ENCODE measurements around the gene STRN.
"Not testable (repeated sequence)": the region's sequence is repeated elsewhere in the genome, so short reads cannot be mapped to it uniquely, and the experiment has no call there.

STRN gene

GRCh38 chr2:36906277-36906676 lies 60.1 kb downstream of the STRN start:
- no peak for DNase-seq

- no peak for DNase-seq
Observed at GRCh38 chr2:36904636-36905035, 61.7 kb downstream of the STRN start.

GRCh38 chr2:36902385-36903120 lies 63.8 kb downstream of the STRN start:
- no peak for DNase-seq

GRCh38 chr2:36892805-36893204 lies 73.5 kb downstream of the STRN start:
- no peak for DNase-seq

GRCh38 chr2:36889795-36890194 lies 76.5 kb downstream of the STRN start:
- no peak for DNase-seq

GRCh38 chr2:36887095-36887494 lies 79.2 kb downstream of the STRN start:
- DNase-seq, result not testable (repeated sequence)

- DNase-seq, result no peak
Observed at GRCh38 chr2:36886664-36887063, 79.7 kb downstream of the STRN start.

- no peak for DNase-seq
Observed at GRCh38 chr2:36885605-36886004, 80.7 kb downstream of the STRN start.

GRCh38 chr2:36882532-36882931 lies 83.8 kb downstream of the STRN start:
- DNase-seq, result no peak

- no peak for DNase-seq
Observed at GRCh38 chr2:36881816-36882215, 84.5 kb downstream of the STRN start.

- no peak for DNase-seq
Observed at GRCh38 chr2:36878429-36878828, 87.9 kb downstream of the STRN start.

- no peak for DNase-seq
Observed at GRCh38 chr2:36871068-36871707, 95.1 kb downstream of the STRN start.

GRCh38 chr2:36869606-36870005 lies 96.7 kb downstream of the STRN start:
- no peak for DNase-seq

- no peak for DNase-seq
Observed at GRCh38 chr2:36861896-36862295, 104.4 kb downstream of the STRN start.

- DNase-seq, result no peak
Observed at GRCh38 chr2:36859366-36859792, 107.0 kb downstream of the STRN start.

- no peak for DNase-seq
Observed at GRCh38 chr2:36858551-36859365, 107.6 kb downstream of the STRN start.

GRCh38 chr2:36857713-36858112 lies 108.6 kb downstream of the STRN start:
- DNase-seq, result no peak

GRCh38 chr2:36855429-36855828 lies 110.9 kb downstream of the STRN start:
- DNase-seq, result no peak

- DNase-seq, result no peak
Observed at GRCh38 chr2:36854241-36854640, 112.1 kb downstream of the STRN start.

GRCh38 chr2:36849265-36849664 lies 117.1 kb downstream of the STRN start:
- DNase-seq, result no peak

- no peak for DNase-seq
Observed at GRCh38 chr2:36843838-36844237, 122.5 kb downstream of the STRN start.

- DNase-seq, result no peak
Observed at GRCh38 chr2:36839976-36840617, 126.2 kb downstream of the STRN start.

Data from activated T-cell treated with anti-CD3 and anti-CD28 coated beads, Interleukin-2, amount 50 U/mL, for 1 hour (primary cell).